Fibroblast of villous mesenchyme (primary cell): ENCODE results near the gene ENTREP1. TPM values are rescaled to one million over a fixed set of nuclear protein-coding genes. Genes with fewer than 3 reads are reported as not detected.
A peak's percentile ranks its signal among the peaks of the same experiment; 100 is the strongest.

Source experiments
- DNase-seq: peaks from one replicate; pipeline ENCODE4 v3.0.0-alpha.2; 2010; ENCODE audit warnings: low read depth
- H3K4me3 ChIP-seq: 2 replicates; pipeline ENCODE4 v1.5.1; 2011; ENCODE audit warnings: low read depth, mild to moderate bottlenecking, low read length
- total RNA-seq: library from RNA; depleted of rRNA; stranded (reverse); fragments of >200 nt; gene quantifications from 2 replicates; pipeline ENCODE4 v1.2.3, GENCODE V29; 2012
- TF ChIP-seq, protein P1 (sequence below): IDR thresholded peaks from 2 replicates; pipeline ENCODE4 v1.5.1; 2012; ENCODE audit warnings: low read depth, mild to moderate bottlenecking, low read length; ENCODE audit not compliant: insufficient read depth

ENTREP1 gene
- total RNA-seq, 1 donor: not detected

DNA sequence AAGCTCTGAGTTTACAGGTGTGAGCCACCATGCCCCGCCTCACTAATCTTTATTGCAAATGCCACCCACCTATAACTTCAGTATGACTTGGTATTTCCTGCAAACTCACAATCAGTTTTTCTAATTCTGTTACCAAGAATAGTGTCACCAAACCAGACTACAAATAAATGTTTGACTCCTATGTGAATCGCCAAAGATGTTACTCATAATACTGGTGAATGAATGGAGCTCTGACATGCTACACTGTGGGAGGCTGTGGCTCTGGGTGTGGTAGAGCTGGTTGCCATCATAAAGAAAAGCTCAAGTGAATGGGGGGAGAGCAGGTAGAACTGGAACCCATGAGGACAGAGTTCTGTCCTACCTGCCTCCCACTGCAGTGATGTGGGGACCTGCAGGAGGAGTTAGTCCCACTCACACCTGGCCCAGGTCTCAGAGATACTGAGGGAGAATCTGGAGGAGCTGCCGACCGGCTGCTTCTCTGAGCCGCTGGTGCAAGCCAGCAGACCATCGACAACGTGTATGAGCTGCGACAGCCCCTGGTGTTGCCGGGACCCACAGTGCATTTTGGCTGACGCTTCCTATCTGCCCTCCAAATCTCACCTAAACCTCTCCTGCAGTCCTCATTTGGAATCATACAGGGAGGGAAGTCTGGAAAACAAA lies 95.7 kb downstream of the ENTREP1 start:
- no peak for DNase-seq
- H3K4me3 ChIP-seq: no peak overlapping the region
- TF ChIP-seq, protein P1, sequence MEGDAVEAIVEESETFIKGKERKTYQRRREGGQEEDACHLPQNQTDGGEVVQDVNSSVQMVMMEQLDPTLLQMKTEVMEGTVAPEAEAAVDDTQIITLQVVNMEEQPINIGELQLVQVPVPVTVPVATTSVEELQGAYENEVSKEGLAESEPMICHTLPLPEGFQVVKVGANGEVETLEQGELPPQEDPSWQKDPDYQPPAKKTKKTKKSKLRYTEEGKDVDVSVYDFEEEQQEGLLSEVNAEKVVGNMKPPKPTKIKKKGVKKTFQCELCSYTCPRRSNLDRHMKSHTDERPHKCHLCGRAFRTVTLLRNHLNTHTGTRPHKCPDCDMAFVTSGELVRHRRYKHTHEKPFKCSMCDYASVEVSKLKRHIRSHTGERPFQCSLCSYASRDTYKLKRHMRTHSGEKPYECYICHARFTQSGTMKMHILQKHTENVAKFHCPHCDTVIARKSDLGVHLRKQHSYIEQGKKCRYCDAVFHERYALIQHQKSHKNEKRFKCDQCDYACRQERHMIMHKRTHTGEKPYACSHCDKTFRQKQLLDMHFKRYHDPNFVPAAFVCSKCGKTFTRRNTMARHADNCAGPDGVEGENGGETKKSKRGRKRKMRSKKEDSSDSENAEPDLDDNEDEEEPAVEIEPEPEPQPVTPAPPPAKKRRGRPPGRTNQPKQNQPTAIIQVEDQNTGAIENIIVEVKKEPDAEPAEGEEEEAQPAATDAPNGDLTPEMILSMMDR: no peak

DNA sequence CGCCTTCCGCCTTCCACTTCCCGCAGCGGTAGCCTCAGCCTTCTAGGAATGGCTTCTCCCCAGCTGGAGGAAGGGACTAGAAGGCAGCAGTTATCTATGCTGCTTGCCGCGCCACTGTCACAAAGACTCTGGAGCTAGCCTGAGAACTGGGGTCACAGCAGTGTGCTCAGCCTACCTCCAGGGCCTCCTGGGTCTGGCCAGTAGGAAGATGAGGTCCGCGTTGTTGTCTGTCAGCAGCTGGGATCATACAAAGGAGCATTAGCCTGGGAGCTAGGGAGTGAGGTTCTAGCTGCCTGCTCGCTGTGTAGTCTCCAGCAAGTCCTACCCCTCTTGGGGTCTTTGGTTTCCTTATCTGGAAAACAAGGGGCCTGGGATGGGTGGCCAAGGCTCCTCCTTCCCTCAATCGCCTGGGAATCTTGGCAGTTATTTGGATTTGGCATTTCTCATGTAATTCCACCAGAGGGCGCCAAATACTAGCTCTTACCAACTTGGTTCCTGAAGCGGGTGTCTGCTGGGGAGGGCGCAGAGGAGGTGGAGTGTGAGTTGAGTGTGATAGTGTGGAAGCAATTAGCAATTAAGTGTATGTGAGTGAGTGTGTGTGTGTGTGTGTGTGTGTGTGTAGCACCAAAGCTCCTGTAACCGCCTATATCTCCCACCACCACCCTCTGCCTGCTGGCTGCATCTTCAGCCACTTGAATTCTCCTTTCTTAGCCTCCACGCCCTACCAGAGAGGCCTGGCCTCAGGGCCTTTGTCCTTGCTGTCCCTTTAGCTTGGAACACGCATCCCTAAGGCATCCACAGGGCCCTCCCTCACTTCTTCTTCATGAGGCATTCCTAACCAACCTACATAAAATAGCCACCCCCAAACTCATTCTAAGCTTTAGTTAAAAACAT lies 97.1 kb downstream of the ENTREP1 start:
- peak; percentile 67 for DNase-seq
- TF ChIP-seq, protein P1: peak; percentile 77
- H3K4me3 ChIP-seq: no peak overlapping the region

DNA sequence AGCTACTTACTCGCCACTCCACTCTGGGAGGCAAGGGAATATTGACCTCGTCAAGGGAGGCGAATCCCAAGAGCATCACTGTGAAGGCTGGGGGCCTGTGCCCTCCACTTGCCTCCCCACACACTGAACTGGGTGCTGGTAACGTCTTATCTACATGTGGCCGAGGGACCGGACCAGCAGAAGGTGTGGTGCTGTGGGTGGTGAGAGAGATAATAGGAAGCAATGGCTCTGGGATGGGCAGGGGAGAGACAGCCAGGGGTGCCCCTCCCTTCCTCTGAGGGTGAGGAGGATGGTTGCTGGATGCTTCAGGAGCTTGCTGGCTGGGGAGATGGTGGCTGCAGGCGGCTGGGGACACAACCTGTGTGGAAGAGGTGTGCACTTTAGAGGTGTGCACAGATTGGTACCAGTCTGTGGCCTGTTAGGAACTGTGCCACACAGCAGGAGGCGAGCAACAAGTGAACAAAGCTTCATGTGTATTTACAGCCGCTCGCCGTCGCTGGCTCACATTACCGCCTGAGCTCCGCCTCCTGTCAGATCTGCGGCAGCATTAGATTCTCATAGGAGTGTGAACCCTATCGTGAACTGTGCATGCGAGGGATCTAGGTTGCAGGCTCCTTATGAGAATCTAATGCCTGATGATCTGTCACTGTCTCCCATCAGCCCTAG lies 100.3 kb downstream of the ENTREP1 start:
- no peak overlapping the region for H3K4me3 ChIP-seq
- DNase-seq: no peak
- TF ChIP-seq, protein P1: no peak

DNA sequence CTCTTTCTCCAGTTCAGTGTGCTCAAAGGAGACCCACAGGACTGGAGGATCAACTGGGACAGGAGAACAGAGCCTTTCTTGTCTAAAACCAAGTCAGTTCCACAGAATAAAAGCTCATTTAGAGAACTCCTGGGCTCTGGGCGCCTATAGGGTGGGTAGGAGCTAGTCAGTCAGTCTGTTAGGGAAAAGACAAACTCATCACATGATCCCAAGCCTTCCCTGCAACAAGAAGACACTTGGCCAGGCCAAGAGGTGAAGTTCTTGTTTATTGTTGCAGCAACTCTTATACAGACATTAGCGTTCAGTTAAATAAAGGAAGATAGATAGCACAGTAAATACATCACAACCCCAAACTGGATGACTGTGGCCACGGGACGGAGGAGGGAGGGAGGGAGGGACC lies 102.3 kb downstream of the ENTREP1 start:
- H3K4me3 ChIP-seq: no peak overlapping the region
- DNase-seq: no peak
- TF ChIP-seq, protein P1: no peak

DNA sequence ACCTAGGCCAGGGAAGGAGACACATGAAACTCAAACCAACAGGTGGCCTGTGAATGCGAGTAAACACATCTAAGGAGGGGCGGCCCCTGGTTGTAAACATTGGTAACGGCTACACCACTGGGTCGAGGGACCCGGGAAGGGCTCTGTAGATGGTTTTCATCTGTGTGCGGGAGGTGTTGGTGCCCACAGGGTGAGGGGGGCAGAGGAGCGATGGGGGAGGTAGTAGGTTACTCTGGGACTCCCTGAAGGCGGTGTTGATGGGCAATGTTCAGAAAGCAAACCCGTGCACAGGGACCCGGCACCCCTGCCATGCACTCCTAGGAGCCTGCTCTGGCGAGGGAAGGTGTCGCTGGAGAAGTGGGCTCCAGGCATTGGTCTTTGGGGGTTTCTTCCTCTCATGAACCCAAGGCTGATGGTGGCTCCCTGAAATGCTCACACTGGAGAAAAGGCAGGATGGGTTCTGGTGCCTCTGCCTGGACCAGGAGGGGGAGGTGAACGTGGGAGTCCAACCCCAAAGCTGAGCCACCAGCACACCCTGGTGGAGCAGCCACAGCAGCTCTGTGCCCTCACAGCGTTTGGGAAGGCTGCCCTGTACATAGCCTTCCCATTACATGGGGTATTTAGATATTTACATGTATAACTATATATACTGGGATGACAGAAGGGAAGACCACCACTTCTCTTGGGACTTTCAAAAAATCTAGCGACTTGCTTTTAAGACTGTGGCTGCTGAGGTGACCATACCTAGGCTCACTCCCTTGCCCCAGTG lies 103.2 kb downstream of the ENTREP1 start:
- DNase-seq: no peak

DNA sequence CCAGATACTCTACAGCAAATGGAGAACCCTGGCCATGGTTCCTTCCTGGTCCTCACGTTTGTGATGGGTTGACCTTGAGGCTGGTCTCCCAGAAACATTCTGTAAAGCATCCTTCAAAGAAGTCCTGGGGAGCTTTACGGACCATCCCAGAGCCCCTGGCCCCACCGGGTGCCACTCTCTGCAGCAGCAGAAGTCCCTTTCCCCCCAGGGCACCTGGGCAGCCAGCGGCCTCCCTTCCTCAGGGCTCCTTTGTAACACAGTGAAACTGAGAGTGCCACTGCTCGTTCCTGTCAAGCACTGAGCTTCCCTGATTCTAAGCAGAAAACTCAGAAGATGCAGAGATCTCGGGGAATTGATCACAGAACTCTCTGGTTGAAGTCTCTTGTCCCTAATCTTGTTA lies 104.3 kb downstream of the ENTREP1 start:
- DNase-seq: no peak
- TF ChIP-seq, protein P1: no peak
- no peak overlapping the region for H3K4me3 ChIP-seq

More for the DNA sequence above, 103.2 kb downstream of the ENTREP1 start:
- TF ChIP-seq, protein P1: no peak
- no peak overlapping the region for H3K4me3 ChIP-seq
